Non-pigmented ciliary epithelial cell (primary cell): ENCODE measurements around the gene POLK.

Experiments used
- DNase-seq: peaks from one replicate; pipeline ENCODE4 v3.0.0-alpha.2; 2010; ENCODE audit warnings: low read depth

Gene POLK

GRCh38 chr5:75611311-75612225, 99.9 kb downstream of the POLK start, which contains the start of gene ANKDD1B:
Gene ANKDD1B, plus strand, starts transcription at chr5:75611453. Its CDS starts 182 bp downstream, at chr5:75611635.
- no peak for DNase-seq

- no peak for DNase-seq
These were observed 100.5 kb downstream of the POLK start for GRCh38 chr5:75612226-75612569.

- DNase-seq: no peak
These were observed 101.2 kb downstream of the POLK start for GRCh38 chr5:75612901-75613300.

GRCh38 chr5:75614176-75614575, 102.5 kb downstream of the POLK start:
- DNase-seq: no peak

GRCh38 chr5:75616371-75616881, 104.7 kb downstream of the POLK start:
- no peak for DNase-seq

- DNase-seq: no peak
These were observed 105.4 kb downstream of the POLK start for GRCh38 chr5:75616971-75617621.

GRCh38 chr5:75617736-75618352, 106.2 kb downstream of the POLK start:
- DNase-seq: peak; percentile 78

GRCh38 chr5:75620184-75620959, 108.7 kb downstream of the POLK start:
- no peak for DNase-seq

GRCh38 chr5:75622564-75622963, 110.9 kb downstream of the POLK start:
- no peak for DNase-seq

- no peak for DNase-seq
These were observed 112.2 kb downstream of the POLK start for GRCh38 chr5:75623846-75624245.

- no peak for DNase-seq
These were observed 115.3 kb downstream of the POLK start for GRCh38 chr5:75626959-75627358.

- DNase-seq: no peak
These were observed 116.1 kb downstream of the POLK start for GRCh38 chr5:75627801-75628200.

GRCh38 chr5:75630875-75631274, 119.2 kb downstream of the POLK start:
- DNase-seq: no peak

GRCh38 chr5:75632321-75632720, 120.6 kb downstream of the POLK start:
- no peak for DNase-seq

- DNase-seq: no peak
These were observed 126.3 kb downstream of the POLK start for GRCh38 chr5:75637949-75638348.

- DNase-seq: no peak
These were observed 128.0 kb downstream of the POLK start for GRCh38 chr5:75639535-75640311.

- peak; percentile 89 for DNase-seq
These were observed 128.7 kb downstream of the POLK start for GRCh38 chr5:75640395-75640794.

- no peak for DNase-seq
These were observed 129.1 kb downstream of the POLK start for GRCh38 chr5:75640826-75641225.

- DNase-seq: no peak
These were observed 137.0 kb downstream of the POLK start for GRCh38 chr5:75648712-75649111.
